Ishikawa (cell line): ENCODE measurements around the gene ARID1B.

Experiments used
- REST ChIP-seq: IDR thresholded peaks from 2 replicates; pipeline ENCODE4 v1.6.1; 2012; ENCODE audit warnings: low read depth, mild to moderate bottlenecking
- TAF1 ChIP-seq: IDR thresholded peaks from 2 replicates; pipeline ENCODE4 v1.6.1; 2012; ENCODE audit warnings: low read depth, mild to moderate bottlenecking

DNA sequence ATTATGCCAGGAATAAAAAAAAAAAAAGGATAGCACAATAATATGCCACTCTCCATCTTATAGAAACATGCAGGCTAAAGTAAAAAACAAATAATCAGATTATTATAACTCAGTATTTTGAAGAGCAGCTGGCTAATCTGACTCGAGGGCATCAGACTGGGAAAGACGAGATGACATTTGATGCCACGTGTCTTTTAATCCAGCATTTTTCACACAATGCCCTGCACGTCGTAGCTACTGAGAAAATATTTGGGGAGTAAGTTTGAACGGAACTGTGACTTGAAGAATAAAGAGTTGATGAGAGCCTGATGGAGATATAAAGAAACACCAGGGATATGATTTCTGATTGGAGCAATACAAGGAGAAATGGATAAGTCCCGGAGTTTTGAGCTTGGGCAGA is 237.7 kb downstream of the ARID1B start:
- TF ChIP-seq REST: no peak
- no peak for TF ChIP-seq TAF1
